ENCODE data around the gene SELENOV.

SELENOV gene

DNA sequence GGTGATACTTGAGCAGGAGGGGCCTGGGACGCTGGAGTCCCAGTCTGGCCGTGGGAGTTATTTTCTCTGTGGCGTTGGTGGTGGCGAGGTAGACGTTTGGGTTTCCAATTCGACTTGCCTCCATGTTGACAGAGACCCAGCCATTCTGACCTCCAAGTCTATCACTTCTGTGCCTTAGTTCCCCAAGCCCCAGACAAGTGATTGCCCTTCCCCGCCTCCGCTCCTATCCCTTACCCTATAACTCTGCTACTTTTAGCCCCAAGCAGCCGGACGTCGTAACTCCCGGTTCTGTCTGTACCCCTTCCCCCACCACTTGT is 33.8 kb upstream of the SELENOV start (continued):
- TF ChIP-seq, protein P1, sequence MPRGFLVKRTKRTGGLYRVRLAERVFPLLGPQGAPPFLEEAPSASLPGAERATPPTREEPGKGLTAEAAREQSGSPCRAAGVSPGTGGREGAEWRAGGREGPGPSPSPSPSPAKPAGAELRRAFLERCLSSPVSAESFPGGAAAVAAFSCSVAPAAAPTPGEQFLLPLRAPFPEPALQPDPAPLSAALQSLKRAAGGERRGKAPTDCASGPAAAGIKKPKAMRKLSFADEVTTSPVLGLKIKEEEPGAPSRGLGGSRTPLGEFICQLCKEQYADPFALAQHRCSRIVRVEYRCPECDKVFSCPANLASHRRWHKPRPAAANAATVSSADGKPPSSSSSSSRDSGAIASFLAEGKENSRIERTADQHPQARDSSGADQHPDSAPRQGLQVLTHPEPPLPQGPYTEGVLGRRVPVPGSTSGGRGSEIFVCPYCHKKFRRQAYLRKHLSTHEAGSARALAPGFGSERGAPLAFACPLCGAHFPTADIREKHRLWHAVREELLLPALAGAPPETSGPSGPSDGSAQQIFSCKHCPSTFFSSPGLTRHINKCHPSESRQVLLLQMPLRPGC (tag by site-specific recombination; IDR thresholded peaks at IDR 0.05): 0 out of 2 replicates have a peak, but pooled peaks have one; percentile 7
- TF ChIP-seq ZSCAN18 (tag by site-specific recombination; IDR thresholded peaks at IDR 0.05) (no peak), ZFP69B (tag by site-specific recombination; IDR thresholded peaks at IDR 0.05) (no peak), FEZF1 (tag by site-specific recombination; IDR thresholded peaks at IDR 0.05) (no peak), ZNF239 (tag by site-specific recombination; IDR thresholded peaks at IDR 0.05) (no peak), ZNF843 (tag by site-specific recombination; IDR thresholded peaks at IDR 0.05) (no peak), ZNF561 (tag by site-specific recombination; IDR thresholded peaks at IDR 0.05; ENCODE audit: borderline replicate concordance) (no peak), SETDB1 (IDR thresholded peaks at IDR 0.05; ENCODE audit: insufficient read length, low read length) (no peak), ZNF449 (tag by site-specific recombination; IDR thresholded peaks at IDR 0.05) (no peak), ZXDB (tag by site-specific recombination; IDR thresholded peaks at IDR 0.05) (no peak), ZNF626 (tag by site-specific recombination; IDR thresholded peaks at IDR 0.05) (no peak), ZNF248 (tag by site-specific recombination; IDR thresholded peaks at IDR 0.05) (0 out of 2 replicates have a peak, but pooled peaks have one; percentile 22), ZNF747 (tag by site-specific recombination; IDR thresholded peaks at IDR 0.05) (no peak), ZNF174 (tag by site-specific recombination; IDR thresholded peaks at IDR 0.05) (no peak), TCF7L2 (IDR thresholded peaks at IDR 0.05; ENCODE audit: borderline replicate concordance, low read depth, low read length) (no peak), ZBTB6 (tag by site-specific recombination; IDR thresholded peaks at IDR 0.05) (no peak; the same call in 1 of the 2 replicates), ZNF548 (tag by site-specific recombination; IDR thresholded peaks at IDR 0.05) (no peak), ZFP41 (tag by site-specific recombination; IDR thresholded peaks at IDR 0.05; ENCODE audit: borderline replicate concordance) (no peak), OVOL3 (tag by site-specific recombination; IDR thresholded peaks at IDR 0.05) (no peak), MZF1 (tag by site-specific recombination; IDR thresholded peaks at IDR 0.05; ENCODE audit: borderline replicate concordance) (no peak), ZBTB48 (tag by site-specific recombination; IDR thresholded peaks at IDR 0.05) (peak; percentile 52), RBAK (tag by site-specific recombination; IDR thresholded peaks at IDR 0.05) (no peak), ZNF404 (tag by site-specific recombination; IDR thresholded peaks at IDR 0.05) (no peak), ZNF629 (tag by site-specific recombination; IDR thresholded peaks at IDR 0.05) (no peak), ZNF530 (tag by site-specific recombination; IDR thresholded peaks at IDR 0.05; ENCODE audit: low read depth) (no peak), ZSCAN4 (tag by site-specific recombination; IDR thresholded peaks at IDR 0.05) (no peak), ZNF677 (tag by site-specific recombination; IDR thresholded peaks at IDR 0.05) (no peak), PRDM1 (tag by site-specific recombination; IDR thresholded peaks at IDR 0.05) (no peak)
- TF ChIP-seq, protein P2, sequence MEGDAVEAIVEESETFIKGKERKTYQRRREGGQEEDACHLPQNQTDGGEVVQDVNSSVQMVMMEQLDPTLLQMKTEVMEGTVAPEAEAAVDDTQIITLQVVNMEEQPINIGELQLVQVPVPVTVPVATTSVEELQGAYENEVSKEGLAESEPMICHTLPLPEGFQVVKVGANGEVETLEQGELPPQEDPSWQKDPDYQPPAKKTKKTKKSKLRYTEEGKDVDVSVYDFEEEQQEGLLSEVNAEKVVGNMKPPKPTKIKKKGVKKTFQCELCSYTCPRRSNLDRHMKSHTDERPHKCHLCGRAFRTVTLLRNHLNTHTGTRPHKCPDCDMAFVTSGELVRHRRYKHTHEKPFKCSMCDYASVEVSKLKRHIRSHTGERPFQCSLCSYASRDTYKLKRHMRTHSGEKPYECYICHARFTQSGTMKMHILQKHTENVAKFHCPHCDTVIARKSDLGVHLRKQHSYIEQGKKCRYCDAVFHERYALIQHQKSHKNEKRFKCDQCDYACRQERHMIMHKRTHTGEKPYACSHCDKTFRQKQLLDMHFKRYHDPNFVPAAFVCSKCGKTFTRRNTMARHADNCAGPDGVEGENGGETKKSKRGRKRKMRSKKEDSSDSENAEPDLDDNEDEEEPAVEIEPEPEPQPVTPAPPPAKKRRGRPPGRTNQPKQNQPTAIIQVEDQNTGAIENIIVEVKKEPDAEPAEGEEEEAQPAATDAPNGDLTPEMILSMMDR (tag by site-specific recombination; IDR thresholded peaks at IDR 0.05): no peak
- TF ChIP-seq, protein P3, sequence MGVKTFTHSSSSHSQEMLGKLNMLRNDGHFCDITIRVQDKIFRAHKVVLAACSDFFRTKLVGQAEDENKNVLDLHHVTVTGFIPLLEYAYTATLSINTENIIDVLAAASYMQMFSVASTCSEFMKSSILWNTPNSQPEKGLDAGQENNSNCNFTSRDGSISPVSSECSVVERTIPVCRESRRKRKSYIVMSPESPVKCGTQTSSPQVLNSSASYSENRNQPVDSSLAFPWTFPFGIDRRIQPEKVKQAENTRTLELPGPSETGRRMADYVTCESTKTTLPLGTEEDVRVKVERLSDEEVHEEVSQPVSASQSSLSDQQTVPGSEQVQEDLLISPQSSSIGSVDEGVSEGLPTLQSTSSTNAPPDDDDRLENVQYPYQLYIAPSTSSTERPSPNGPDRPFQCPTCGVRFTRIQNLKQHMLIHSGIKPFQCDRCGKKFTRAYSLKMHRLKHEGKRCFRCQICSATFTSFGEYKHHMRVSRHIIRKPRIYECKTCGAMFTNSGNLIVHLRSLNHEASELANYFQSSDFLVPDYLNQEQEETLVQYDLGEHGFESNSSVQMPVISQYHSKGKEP (tag by site-specific recombination; IDR thresholded peaks at IDR 0.05): no peak
- TF ChIP-seq, protein P4, sequence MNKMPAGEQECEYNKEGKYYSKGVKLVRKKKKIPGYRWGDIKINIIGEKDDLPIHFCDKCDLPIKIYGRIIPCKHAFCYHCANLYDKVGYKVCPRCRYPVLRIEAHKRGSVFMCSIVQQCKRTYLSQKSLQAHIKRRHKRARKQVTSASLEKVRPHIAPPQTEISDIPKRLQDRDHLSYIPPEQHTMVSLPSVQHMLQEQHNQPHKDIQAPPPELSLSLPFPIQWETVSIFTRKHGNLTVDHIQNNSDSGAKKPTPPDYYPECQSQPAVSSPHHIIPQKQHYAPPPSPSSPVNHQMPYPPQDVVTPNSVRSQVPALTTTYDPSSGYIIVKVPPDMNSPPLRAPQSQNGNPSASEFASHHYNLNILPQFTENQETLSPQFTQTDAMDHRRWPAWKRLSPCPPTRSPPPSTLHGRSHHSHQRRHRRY (tag by site-specific recombination; IDR thresholded peaks at IDR 0.05): 0 out of 2 replicates have a peak, but pooled peaks have one; percentile 4
